ENCODE measurements around the gene ZC3H13. TPM values are rescaled to one million over a fixed set of nuclear protein-coding genes. Genes with fewer than 3 reads are reported as not detected.

ZC3H13 gene
- total RNA-seq, 1 experiment from 2014 or later: 45.0 TPM

- CTCF ChIA-PET: no interaction called here
- Mint-ChIP-seq H3K27ac (ENCODE audit: unreplicated experiment) (no peak overlapping the region), H3K4me3 (ENCODE audit: unreplicated experiment) (no peak overlapping the region), H3K4me1 (ENCODE audit: low read depth, unreplicated experiment) (peaks cover 6% of the 10 kb centered on the region), H3K9me3 (ENCODE audit: unreplicated experiment) (no peaks in the 10 kb centered on the region), H3K36me3 (ENCODE audit: insufficient read depth, unreplicated experiment) (no peaks in the 10 kb centered on the region), H3K27me3 (ENCODE audit: insufficient read depth, unreplicated experiment) (peaks cover 3% of the 10 kb centered on the region)
- DNase-seq: no peak
- POLR2A ChIA-PET: no interaction called here
- Histone ChIP-seq H3K4me3 (ENCODE audit: low read depth, low read length) (no peak overlapping the region), H3K9me3 (no peaks in the 10 kb centered on the region), H3K27me3 (replicated peaks; ENCODE audit: control insufficient read depth, insufficient read depth, low read length) (no peaks in the 10 kb centered on the region), H3K4me1 (peaks cover 8% of the 10 kb centered on the region; the same call in 1 of the 2 replicates), H3K36me3 (ENCODE audit: control insufficient read depth, insufficient read depth, low read length) (no peaks in the 10 kb centered on the region; the same call in 1 of the 2 replicates)
- BruUV-seq (replicated peaks): no TSS peak
- intact Hi-C loops (cut with micrococcal nuclease; ENCODE audit: unreplicated experiment): no loop called here
- TF ChIP-seq CTCF (IDR thresholded peaks at IDR 0.05; ENCODE audit: insufficient read depth in 1 of 2, low read depth in 1 of 2, low read length in 1 of 2, severe bottlenecking in 1 of 2, unreplicated experiment in 1 of 2): no peak
These were observed 48.5 kb upstream of the ZC3H13 start for GRCh38 chr13:46101002-46101401.

GRCh38 chr13:46100191-46100815 is 47.8 kb upstream of the ZC3H13 start:
- H3K36me3 ChIP-seq (ENCODE audit: control insufficient read depth, insufficient read depth, low read length): no peaks in the 10 kb centered on the region; the same call in 1 of the 2 replicates
- H3K9me3 Mint-ChIP-seq (ENCODE audit: unreplicated experiment): no peaks in the 10 kb centered on the region
- CTCF ChIA-PET: no interaction called here

GRCh38 chr13:46097663-46098062 is 45.1 kb upstream of the ZC3H13 start:
- TF ChIP-seq CTCF (IDR thresholded peaks at IDR 0.05; ENCODE audit: insufficient read depth in 1 of 2, low read depth in 1 of 2, low read length in 1 of 2, severe bottlenecking in 1 of 2, unreplicated experiment in 1 of 2): no peak
- Mint-ChIP-seq H3K4me1 (ENCODE audit: low read depth, unreplicated experiment) (peaks cover 6% of the 10 kb centered on the region), H3K9me3 (ENCODE audit: unreplicated experiment) (no peaks in the 10 kb centered on the region), H3K36me3 (ENCODE audit: insufficient read depth, unreplicated experiment) (no peaks in the 10 kb centered on the region), H3K27ac (ENCODE audit: unreplicated experiment) (no peak overlapping the region), H3K4me3 (ENCODE audit: unreplicated experiment) (no peak overlapping the region), H3K27me3 (ENCODE audit: insufficient read depth, unreplicated experiment) (peaks cover 6% of the 10 kb centered on the region)
- Histone ChIP-seq H3K4me1 (no peaks in the 10 kb centered on the region), H3K27me3 (replicated peaks; ENCODE audit: control insufficient read depth, insufficient read depth, low read length) (no peaks in the 10 kb centered on the region), H3K9me3 (no peaks in the 10 kb centered on the region), H3K36me3 (ENCODE audit: control insufficient read depth, insufficient read depth, low read length) (no peaks in the 10 kb centered on the region), H3K4me3 (ENCODE audit: low read depth, low read length) (no peak overlapping the region)
- DNase-seq: no peak
- BruUV-seq (replicated peaks): no TSS peak
- intact Hi-C loops (cut with micrococcal nuclease; ENCODE audit: unreplicated experiment): no loop called here
- POLR2A ChIA-PET: no interaction called here
- CTCF ChIA-PET: no interaction called here

More at GRCh38 chr13:46100191-46100815, 47.8 kb upstream of the ZC3H13 start:
- H3K9me3 ChIP-seq: no peaks in the 10 kb centered on the region
- H3K4me1 ChIP-seq: peaks cover 6% of the 10 kb centered on the region; the same call in 1 of the 2 replicates
- no peaks in the 10 kb centered on the region for H3K36me3 Mint-ChIP-seq (ENCODE audit: insufficient read depth, unreplicated experiment)
- BruUV-seq (replicated peaks): no TSS peak
- intact Hi-C loops (cut with micrococcal nuclease; ENCODE audit: unreplicated experiment): no loop called here
- POLR2A ChIA-PET: no interaction called here
- no peaks in the 10 kb centered on the region for H3K27me3 ChIP-seq (replicated peaks; ENCODE audit: control insufficient read depth, insufficient read depth, low read length)
- H3K27me3 Mint-ChIP-seq (ENCODE audit: insufficient read depth, unreplicated experiment): peaks cover 3% of the 10 kb centered on the region
- TF ChIP-seq CTCF (IDR thresholded peaks at IDR 0.05; ENCODE audit: insufficient read depth in 1 of 2, low read depth in 1 of 2, low read length in 1 of 2, severe bottlenecking in 1 of 2, unreplicated experiment in 1 of 2): no peak
- no peak overlapping the region for H3K4me3 Mint-ChIP-seq (ENCODE audit: unreplicated experiment)
- H3K27ac Mint-ChIP-seq (ENCODE audit: unreplicated experiment): no peak overlapping the region
- no peak overlapping the region for H3K4me3 ChIP-seq (ENCODE audit: low read depth, low read length)
- H3K4me1 Mint-ChIP-seq (ENCODE audit: low read depth, unreplicated experiment): peaks cover 6% of the 10 kb centered on the region
- DNase-seq: no peak
